Choroid plexus epithelial cell (primary cell): ENCODE measurements around the gene IRF5.

ENCODE experiments used
- DNase-seq: peaks from one replicate; pipeline ENCODE4 v3.0.0-alpha.2; 2010; ENCODE audit warnings: low read depth
- H3K4me3 ChIP-seq: 2 replicates; pipeline ENCODE4 v1.5.1; 2011; ENCODE audit warnings: low read depth, mild to moderate bottlenecking, control low read depth, low read length, moderate library complexity
- CTCF ChIP-seq: conservative IDR thresholded peaks from 2 replicates; pipeline ENCODE4 v1.5.1; 2011; ENCODE audit warnings: low read depth, mild to moderate bottlenecking, control low read depth, inconsistent platforms, low read length, moderate library complexity

Gene IRF5

GRCh38 chr7:128902761-128903585, 34.8 kb upstream of the IRF5 start:
- H3K4me3 ChIP-seq, result no peak overlapping the region
- TF ChIP-seq CTCF, result no peak
- peak; percentile 68 for DNase-seq

- no peak for TF ChIP-seq CTCF
- DNase-seq, result no peak
- H3K4me3 ChIP-seq, result no peak overlapping the region
Measured at GRCh38 chr7:128903621-128904361, 33.9 kb upstream of the IRF5 start.

GRCh38 chr7:128904381-128905197, 33.1 kb upstream of the IRF5 start:
- H3K4me3 ChIP-seq, result no peak overlapping the region
- TF ChIP-seq CTCF, result peak; percentile 69
- peak; percentile 76 for DNase-seq

GRCh38 chr7:128906001-128906765, 31.5 kb upstream of the IRF5 start:
- no peak for DNase-seq
- no peak overlapping the region for H3K4me3 ChIP-seq
- TF ChIP-seq CTCF, result no peak

- no peak for DNase-seq
- no peak for TF ChIP-seq CTCF
- H3K4me3 ChIP-seq, result no peak overlapping the region
Measured at GRCh38 chr7:128906766-128907559, 30.8 kb upstream of the IRF5 start.
